ENCODE measurements around the gene MDFI. TPM values are rescaled to one million over a fixed set of nuclear protein-coding genes. Genes with fewer than 3 reads are reported as not detected.

Gene MDFI
- total and polyA plus RNA-seq, 2 experiments from 2014 or later = 2.8 to 51.4 TPM

DNA sequence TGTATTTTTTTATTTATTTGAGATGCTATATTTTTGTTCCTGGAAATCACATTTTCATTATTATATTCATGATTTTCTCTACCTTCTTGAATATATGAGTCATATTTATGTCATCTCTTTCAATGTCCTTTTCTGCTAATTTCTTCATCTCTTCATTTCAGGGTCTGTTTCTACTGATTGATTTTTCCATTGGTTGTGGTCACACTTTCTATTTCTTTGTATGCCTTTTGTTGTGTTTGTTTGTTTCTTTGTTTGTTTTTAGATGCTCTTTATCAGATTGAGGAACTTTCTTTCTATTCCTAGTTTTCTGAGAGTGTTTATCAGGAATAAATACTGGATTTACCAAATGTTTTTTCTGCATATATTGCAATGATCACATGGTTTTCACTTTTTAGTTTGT, 16.9 kb upstream of the MDFI start:
- Mint-ChIP-seq H3K9me3 (peaks cover 16% of the 10 kb centered on the region), H3K27me3 (ENCODE audit: insufficient read depth, low read depth, poor library complexity) (peaks cover 5% of the 10 kb centered on the region), H3K36me3 (ENCODE audit: low read depth) (peaks cover 7% of the 10 kb centered on the region; the same call in 1 of the 3 replicates), H3K4me1 (peaks cover 14% of the 10 kb centered on the region; the same call in 2 of the 3 replicates), H3K27ac (no peak overlapping the region), H3K4me3 (no peak overlapping the region)
- no peak overlapping the region for H2AFZ ChIP-seq
- no peaks in the 10 kb centered on the region for H3K27me3 ChIP-seq (ENCODE audit: insufficient read depth)
- 0 out of 2 replicates have a peak, but pooled peaks cover 2% of the 10 kb centered on the region for H3F3A ChIP-seq (replicated peaks; ENCODE audit: low read depth)
- H3K36me3 ChIP-seq (ENCODE audit: insufficient read depth) = no peaks in the 10 kb centered on the region
- H3K4me3 ChIP-seq = no peak overlapping the region
- DNase-seq (ENCODE audit: low spot score) (no peak), ATAC-seq (no peak)
- no peaks in the 10 kb centered on the region for H3K9me2 ChIP-seq (ENCODE audit: insufficient read depth)
- H3K79me2 ChIP-seq (replicated peaks; ENCODE audit: insufficient read depth) = no peaks in the 10 kb centered on the region
- no peak overlapping the region for H3K4me2 ChIP-seq
- H4K20me1 ChIP-seq (replicated peaks; ENCODE audit: insufficient read depth) = no peaks in the 10 kb centered on the region
- H3K27ac ChIP-seq (ENCODE audit: low read depth) = no peak overlapping the region
- H3K4me1 ChIP-seq (ENCODE audit: insufficient read depth) = no peaks in the 10 kb centered on the region
- no peak for TF ChIP-seq NANOG (IDR thresholded peaks at IDR 0.05; ENCODE audit: borderline replicate concordance)
- TF ChIP-seq ZNF331 (CRISPR knock-in tag; IDR thresholded peaks at IDR 0.05; ENCODE audit: low read depth) = no peak
- TF ChIP-seq CREB1 (CRISPR knock-in tag; IDR thresholded peaks at IDR 0.05; ENCODE audit: low read depth) = no peak
- TF ChIP-seq, protein P1, sequence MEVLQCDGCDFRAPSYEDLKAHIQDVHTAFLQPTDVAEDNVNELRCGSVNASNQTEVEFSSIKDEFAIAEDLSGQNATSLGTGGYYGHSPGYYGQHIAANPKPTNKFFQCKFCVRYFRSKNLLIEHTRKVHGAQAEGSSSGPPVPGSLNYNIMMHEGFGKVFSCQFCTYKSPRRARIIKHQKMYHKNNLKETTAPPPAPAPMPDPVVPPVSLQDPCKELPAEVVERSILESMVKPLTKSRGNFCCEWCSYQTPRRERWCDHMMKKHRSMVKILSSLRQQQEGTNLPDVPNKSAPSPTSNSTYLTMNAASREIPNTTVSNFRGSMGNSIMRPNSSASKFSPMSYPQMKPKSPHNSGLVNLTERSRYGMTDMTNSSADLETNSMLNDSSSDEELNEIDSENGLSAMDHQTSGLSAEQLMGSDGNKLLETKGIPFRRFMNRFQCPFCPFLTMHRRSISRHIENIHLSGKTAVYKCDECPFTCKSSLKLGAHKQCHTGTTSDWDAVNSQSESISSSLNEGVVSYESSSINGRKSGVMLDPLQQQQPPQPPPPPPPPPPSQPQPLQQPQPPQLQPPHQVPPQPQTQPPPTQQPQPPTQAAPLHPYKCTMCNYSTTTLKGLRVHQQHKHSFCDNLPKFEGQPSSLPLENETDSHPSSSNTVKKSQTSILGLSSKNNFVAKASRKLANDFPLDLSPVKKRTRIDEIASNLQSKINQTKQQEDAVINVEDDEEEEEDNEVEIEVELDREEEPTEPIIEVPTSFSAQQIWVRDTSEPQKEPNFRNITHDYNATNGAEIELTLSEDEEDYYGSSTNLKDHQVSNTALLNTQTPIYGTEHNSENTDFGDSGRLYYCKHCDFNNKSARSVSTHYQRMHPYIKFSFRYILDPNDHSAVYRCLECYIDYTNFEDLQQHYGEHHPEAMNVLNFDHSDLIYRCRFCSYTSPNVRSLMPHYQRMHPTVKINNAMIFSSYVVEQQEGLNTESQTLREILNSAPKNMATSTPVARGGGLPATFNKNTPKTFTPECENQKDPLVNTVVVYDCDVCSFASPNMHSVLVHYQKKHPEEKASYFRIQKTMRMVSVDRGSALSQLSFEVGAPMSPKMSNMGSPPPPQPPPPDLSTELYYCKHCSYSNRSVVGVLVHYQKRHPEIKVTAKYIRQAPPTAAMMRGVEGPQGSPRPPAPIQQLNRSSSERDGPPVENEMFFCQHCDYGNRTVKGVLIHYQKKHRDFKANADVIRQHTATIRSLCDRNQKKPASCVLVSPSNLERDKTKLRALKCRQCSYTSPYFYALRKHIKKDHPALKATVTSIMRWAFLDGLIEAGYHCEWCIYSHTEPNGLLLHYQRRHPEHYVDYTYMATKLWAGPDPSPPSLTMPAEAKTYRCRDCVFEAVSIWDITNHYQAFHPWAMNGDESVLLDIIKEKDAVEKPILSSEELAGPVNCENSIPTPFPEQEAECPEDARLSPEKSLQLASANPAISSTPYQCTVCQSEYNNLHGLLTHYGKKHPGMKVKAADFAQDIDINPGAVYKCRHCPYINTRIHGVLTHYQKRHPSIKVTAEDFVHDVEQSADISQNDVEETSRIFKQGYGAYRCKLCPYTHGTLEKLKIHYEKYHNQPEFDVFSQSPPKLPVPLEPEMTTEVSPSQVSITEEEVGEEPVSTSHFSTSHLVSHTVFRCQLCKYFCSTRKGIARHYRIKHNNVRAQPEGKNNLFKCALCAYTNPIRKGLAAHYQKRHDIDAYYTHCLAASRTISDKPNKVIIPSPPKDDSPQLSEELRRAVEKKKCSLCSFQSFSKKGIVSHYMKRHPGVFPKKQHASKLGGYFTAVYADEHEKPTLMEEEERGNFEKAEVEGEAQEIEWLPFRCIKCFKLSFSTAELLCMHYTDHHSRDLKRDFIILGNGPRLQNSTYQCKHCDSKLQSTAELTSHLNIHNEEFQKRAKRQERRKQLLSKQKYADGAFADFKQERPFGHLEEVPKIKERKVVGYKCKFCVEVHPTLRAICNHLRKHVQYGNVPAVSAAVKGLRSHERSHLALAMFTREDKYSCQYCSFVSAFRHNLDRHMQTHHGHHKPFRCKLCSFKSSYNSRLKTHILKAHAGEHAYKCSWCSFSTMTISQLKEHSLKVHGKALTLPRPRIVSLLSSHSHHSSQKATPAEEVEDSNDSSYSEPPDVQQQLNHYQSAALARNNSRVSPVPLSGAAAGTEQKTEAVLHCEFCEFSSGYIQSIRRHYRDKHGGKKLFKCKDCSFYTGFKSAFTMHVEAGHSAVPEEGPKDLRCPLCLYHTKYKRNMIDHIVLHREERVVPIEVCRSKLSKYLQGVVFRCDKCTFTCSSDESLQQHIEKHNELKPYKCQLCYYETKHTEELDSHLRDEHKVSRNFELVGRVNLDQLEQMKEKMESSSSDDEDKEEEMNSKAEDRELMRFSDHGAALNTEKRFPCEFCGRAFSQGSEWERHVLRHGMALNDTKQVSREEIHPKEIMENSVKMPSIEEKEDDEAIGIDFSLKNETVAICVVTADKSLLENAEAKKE (CRISPR knock-in tag; IDR thresholded peaks at IDR 0.05) = no peak
- TF ChIP-seq STAT1 (IDR thresholded peaks at IDR 0.05; ENCODE audit: unreplicated experiment) = no peak
- no peak for TF ChIP-seq ZNF114 (CRISPR knock-in tag; IDR thresholded peaks at IDR 0.05)
- TF ChIP-seq, protein P2, sequence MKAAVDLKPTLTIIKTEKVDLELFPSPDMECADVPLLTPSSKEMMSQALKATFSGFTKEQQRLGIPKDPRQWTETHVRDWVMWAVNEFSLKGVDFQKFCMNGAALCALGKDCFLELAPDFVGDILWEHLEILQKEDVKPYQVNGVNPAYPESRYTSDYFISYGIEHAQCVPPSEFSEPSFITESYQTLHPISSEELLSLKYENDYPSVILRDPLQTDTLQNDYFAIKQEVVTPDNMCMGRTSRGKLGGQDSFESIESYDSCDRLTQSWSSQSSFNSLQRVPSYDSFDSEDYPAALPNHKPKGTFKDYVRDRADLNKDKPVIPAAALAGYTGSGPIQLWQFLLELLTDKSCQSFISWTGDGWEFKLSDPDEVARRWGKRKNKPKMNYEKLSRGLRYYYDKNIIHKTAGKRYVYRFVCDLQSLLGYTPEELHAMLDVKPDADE (IDR thresholded peaks at IDR 0.05) = no peak
- TF ChIP-seq EZH2 (IDR thresholded peaks at IDR 0.05; ENCODE audit: low read depth, unreplicated experiment) = no peak
- TF ChIP-seq POLR2AphosphoS5 (IDR thresholded peaks at IDR 0.05; ENCODE audit: low read depth) = no peak
- TF ChIP-seq EZH2phosphoT487 (IDR thresholded peaks at IDR 0.05; ENCODE audit: unreplicated experiment) = no peak
- no peak for TF ChIP-seq REST (IDR thresholded peaks at IDR 0.05; ENCODE audit: unreplicated experiment)
- TF ChIP-seq JUNB (IDR thresholded peaks at IDR 0.05; ENCODE audit: unreplicated experiment) = no peak
- no peak for TF ChIP-seq CTCF (conservative IDR thresholded peaks at IDR 0.05; ENCODE audit: low read depth in 2 of 2)
